ENCODE data around the gene GJB3.
"Not testable (repeated sequence)": the region's sequence is repeated elsewhere in the genome, so short reads cannot be mapped to it uniquely, and the experiment has no call there.

Gene GJB3

GRCh38 chr1:34786521-34787325 lies 5.7 kb downstream of the GJB3 start:
- DNase-seq, result peak; percentile 73

GRCh38 chr1:34787461-34788420 lies 6.7 kb downstream of the GJB3 start:
- DNase-seq, result no peak

- no peak for DNase-seq
These were observed 10.0 kb downstream of the GJB3 start for GRCh38 chr1:34790985-34791384.

GRCh38 chr1:34792424-34792823 lies 11.4 kb downstream of the GJB3 start:
- DNase-seq, result no peak

- DNase-seq, result no peak
These were observed 12.1 kb downstream of the GJB3 start, which contains the start of gene GJA4 for GRCh38 chr1:34792868-34793727. Gene GJA4, plus strand, starts transcription at chr1:34792999. Its CDS starts 1,215 bp downstream, at chr1:34794214.

- no peak for DNase-seq
These were observed 13.2 kb downstream of the GJB3 start for GRCh38 chr1:34794001-34794789.

GRCh38 chr1:34794790-34795180 lies 13.8 kb downstream of the GJB3 start:
- no peak for DNase-seq

- DNase-seq, result no peak
These were observed 14.9 kb downstream of the GJB3 start for GRCh38 chr1:34795916-34796315.

GRCh38 chr1:34796990-34797389 lies 16.0 kb downstream of the GJB3 start:
- no peak for DNase-seq

- no peak for DNase-seq
These were observed 19.2 kb downstream of the GJB3 start for GRCh38 chr1:34800214-34800613.

- DNase-seq, result no peak
These were observed 22.8 kb downstream of the GJB3 start for GRCh38 chr1:34803770-34804169.

GRCh38 chr1:34806396-34806795 lies 25.4 kb downstream of the GJB3 start:
- no peak for DNase-seq

- DNase-seq, result no peak
These were observed 27.2 kb downstream of the GJB3 start for GRCh38 chr1:34808051-34808810.

- DNase-seq, result not testable (repeated sequence)
These were observed 29.8 kb downstream of the GJB3 start for GRCh38 chr1:34810781-34811180.

- DNase-seq, result no peak
These were observed 35.3 kb downstream of the GJB3 start for GRCh38 chr1:34816332-34816731.

GRCh38 chr1:34816778-34817177 lies 35.8 kb downstream of the GJB3 start:
- no peak for DNase-seq

GRCh38 chr1:34818862-34819261 lies 37.8 kb downstream of the GJB3 start:
- DNase-seq, result not testable (repeated sequence)

GRCh38 chr1:34822202-34822601 lies 41.2 kb downstream of the GJB3 start:
- DNase-seq, result no peak

- DNase-seq, result no peak
These were observed 43.9 kb downstream of the GJB3 start for GRCh38 chr1:34824817-34825454.

GRCh38 chr1:34825455-34826091 lies 44.6 kb downstream of the GJB3 start:
- no peak for DNase-seq

All from NCI-H1694 (cell line).